Right lobe of liver (tissue), 4 donors: ENCODE results near the gene CAMTA1.

Experiments
- POLR2A ChIP-seq: fragments of 450-650 bp; IDR thresholded peaks from one replicate; pipeline ENCODE4 v1.6.1; 2017; ENCODE audit warnings: antibody characterized with exemption, mild to moderate bottlenecking
- TF ChIP-seq, protein P1 (sequence below), 4 donors: fragments of 200-600 bp in 3 of 4; fragments of 450-650 bp in 1 of 4; IDR thresholded peaks; one replicate each; pipeline versions ENCODE4 v1.5.1 to v1.8.0; 2016 to 2022; ENCODE audit warnings: antibody characterized with exemption in 4 of 4, mild to moderate bottlenecking in 2 of 4
- donor health status: DM: no; HTN: no; CAD: no.
- donor health status: DM: no; HTN: no; CAD: no.
- donor health status: DM: no; HTN: yes; CAD: no.

DNA sequence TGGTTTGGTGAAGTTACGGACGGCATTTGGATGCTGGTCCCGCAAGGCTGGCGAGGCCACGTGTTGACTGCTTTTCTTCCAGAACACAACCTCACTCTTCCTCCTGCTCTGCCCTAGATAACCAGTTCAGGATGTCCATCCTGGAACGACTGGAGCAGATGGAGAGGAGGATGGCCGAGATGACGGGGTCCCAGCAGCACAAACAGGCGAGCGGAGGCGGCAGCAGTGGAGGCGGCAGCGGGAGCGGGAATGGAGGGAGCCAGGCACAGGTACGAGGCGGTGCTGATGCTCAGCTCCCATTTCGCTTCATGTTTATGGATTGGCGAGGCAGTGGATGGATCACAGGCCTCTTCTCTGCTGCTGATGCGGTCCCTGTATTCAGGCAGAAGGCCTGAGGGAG lies 947.1 kb downstream of the CAMTA1 start:
- TF ChIP-seq POLR2A = no peak
- TF ChIP-seq, protein P1, sequence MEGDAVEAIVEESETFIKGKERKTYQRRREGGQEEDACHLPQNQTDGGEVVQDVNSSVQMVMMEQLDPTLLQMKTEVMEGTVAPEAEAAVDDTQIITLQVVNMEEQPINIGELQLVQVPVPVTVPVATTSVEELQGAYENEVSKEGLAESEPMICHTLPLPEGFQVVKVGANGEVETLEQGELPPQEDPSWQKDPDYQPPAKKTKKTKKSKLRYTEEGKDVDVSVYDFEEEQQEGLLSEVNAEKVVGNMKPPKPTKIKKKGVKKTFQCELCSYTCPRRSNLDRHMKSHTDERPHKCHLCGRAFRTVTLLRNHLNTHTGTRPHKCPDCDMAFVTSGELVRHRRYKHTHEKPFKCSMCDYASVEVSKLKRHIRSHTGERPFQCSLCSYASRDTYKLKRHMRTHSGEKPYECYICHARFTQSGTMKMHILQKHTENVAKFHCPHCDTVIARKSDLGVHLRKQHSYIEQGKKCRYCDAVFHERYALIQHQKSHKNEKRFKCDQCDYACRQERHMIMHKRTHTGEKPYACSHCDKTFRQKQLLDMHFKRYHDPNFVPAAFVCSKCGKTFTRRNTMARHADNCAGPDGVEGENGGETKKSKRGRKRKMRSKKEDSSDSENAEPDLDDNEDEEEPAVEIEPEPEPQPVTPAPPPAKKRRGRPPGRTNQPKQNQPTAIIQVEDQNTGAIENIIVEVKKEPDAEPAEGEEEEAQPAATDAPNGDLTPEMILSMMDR (IDR thresholded peaks at IDR 0.05) = no peak
